Nephron (organoid): ENCODE data around the gene SORCS2.

Experiments used
- H3K27ac Mint-ChIP-seq, 3 experiments: 2 replicates each; pipeline ENCODE4 v1.8.0; 2020; ENCODE audit warnings: mixed read lengths in 3 of 3, mild to moderate bottlenecking in 2 of 3, moderate library complexity in 1 of 3
- H3K27me3 Mint-ChIP-seq: 2 replicates; pipeline ENCODE4 v1.8.0; 2021; ENCODE audit warnings: low read depth, mild to moderate bottlenecking, moderate library complexity, mixed read lengths
- H3K36me3 Mint-ChIP-seq: 2 replicates; pipeline ENCODE4 v1.8.0; 2020; ENCODE audit warnings: low read depth, mixed read lengths
- H3K4me1 Mint-ChIP-seq: 2 replicates; pipeline ENCODE4 v1.8.0; 2020; ENCODE audit warnings: mixed read lengths
- H3K4me3 Mint-ChIP-seq, 3 experiments: 2 replicates each; pipeline ENCODE4 v1.8.0; 2020; ENCODE audit warnings: mild to moderate bottlenecking in 3 of 3, mixed read lengths in 3 of 3, moderate library complexity in 2 of 3
- H3K9me3 Mint-ChIP-seq: 2 replicates; pipeline ENCODE4 v1.8.0; 2020; ENCODE audit warnings: mixed read lengths
- TF ChIP-seq, protein P1 (sequence below), 3 experiments: fragments of 200-600 bp; sonication (generic); IDR thresholded peaks; one replicate each; pipeline ENCODE4 v1.5.0; 2021; ENCODE audit warnings: antibody characterized with exemption in 3 of 3; ENCODE audit not compliant: unreplicated experiment in 3 of 3

The SORCS2 gene

DNA sequence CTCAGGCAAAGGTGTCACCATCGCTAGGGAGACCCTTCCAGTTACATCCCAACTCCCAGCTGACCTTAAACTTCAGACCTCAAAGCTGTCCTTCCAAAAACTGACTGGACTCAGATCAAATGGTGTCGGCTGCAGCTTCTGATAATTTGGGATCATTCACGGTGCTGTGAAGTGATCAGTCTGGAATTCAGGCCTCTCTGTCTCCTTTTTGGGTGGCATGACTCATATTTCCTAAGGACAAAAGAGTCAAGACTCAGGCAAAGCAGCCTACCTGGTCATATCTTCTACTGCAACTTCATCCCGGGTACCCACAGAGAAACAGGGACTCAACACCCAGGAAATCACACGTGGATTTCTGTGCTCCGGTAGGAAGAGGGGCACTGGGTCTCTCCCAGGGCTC, 87.6 kb downstream of the SORCS2 start:
- peak overlapping the region in 1 of 3 experiments; percentile 30 for H3K27ac Mint-ChIP-seq
- H3K4me1 Mint-ChIP-seq: peaks cover 82% of the 10 kb centered on the region
- TF ChIP-seq, protein P1, sequence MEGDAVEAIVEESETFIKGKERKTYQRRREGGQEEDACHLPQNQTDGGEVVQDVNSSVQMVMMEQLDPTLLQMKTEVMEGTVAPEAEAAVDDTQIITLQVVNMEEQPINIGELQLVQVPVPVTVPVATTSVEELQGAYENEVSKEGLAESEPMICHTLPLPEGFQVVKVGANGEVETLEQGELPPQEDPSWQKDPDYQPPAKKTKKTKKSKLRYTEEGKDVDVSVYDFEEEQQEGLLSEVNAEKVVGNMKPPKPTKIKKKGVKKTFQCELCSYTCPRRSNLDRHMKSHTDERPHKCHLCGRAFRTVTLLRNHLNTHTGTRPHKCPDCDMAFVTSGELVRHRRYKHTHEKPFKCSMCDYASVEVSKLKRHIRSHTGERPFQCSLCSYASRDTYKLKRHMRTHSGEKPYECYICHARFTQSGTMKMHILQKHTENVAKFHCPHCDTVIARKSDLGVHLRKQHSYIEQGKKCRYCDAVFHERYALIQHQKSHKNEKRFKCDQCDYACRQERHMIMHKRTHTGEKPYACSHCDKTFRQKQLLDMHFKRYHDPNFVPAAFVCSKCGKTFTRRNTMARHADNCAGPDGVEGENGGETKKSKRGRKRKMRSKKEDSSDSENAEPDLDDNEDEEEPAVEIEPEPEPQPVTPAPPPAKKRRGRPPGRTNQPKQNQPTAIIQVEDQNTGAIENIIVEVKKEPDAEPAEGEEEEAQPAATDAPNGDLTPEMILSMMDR (IDR thresholded peaks at IDR 0.05; ENCODE audit: unreplicated experiment in 3 of 3): no peak
- H3K36me3 Mint-ChIP-seq: no peaks in the 10 kb centered on the region
- peaks cover 18% of the 10 kb centered on the region for H3K27me3 Mint-ChIP-seq
- H3K9me3 Mint-ChIP-seq: no peaks in the 10 kb centered on the region
- no peak overlapping the region for H3K4me3 Mint-ChIP-seq

DNA sequence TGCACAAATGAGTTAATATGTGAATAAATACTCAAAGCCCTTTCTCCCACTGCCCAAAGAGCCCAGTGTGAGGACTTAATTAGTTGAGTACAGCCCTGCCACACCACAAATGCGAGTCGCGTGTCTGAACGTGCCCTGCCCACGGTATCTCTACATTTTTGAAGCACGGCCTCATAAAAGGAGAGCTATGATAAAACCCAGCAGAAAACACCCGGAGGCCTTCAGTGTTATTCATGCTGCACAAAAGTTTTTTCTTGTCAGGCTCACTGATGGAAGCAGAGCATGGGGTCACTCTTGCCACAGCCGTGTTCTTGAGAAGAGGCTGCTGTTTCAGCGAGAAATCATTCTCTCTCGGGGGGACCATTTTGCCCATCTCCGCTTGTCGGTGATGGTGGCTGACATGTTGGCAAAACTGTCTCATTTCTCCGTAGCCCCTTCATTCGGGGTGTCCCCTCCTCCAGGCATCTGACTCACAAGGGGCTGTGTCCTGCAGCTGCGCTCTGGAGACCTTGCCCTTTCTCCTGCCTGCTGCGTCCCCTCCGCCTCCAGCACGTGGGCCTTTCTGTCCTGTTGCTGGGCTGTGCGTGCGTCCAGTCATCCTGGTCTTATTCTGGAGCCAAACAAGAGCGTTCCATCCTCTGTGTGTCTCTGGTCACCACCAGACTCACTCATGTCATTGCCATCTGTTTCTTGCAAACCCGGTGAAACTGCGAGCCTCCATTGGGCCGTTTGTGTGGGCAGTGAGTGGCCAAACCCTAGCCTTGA, 88.8 kb downstream of the SORCS2 start:
- Mint-ChIP-seq H3K27me3 (peaks cover 25% of the 10 kb centered on the region), H3K36me3 (no peaks in the 10 kb centered on the region), H3K4me1 (peaks cover 81% of the 10 kb centered on the region), H3K27ac (no peak overlapping the region), H3K9me3 (no peaks in the 10 kb centered on the region), H3K4me3 (no peak overlapping the region)
- TF ChIP-seq, protein P1 (IDR thresholded peaks at IDR 0.05; ENCODE audit: unreplicated experiment in 3 of 3): no peak

DNA sequence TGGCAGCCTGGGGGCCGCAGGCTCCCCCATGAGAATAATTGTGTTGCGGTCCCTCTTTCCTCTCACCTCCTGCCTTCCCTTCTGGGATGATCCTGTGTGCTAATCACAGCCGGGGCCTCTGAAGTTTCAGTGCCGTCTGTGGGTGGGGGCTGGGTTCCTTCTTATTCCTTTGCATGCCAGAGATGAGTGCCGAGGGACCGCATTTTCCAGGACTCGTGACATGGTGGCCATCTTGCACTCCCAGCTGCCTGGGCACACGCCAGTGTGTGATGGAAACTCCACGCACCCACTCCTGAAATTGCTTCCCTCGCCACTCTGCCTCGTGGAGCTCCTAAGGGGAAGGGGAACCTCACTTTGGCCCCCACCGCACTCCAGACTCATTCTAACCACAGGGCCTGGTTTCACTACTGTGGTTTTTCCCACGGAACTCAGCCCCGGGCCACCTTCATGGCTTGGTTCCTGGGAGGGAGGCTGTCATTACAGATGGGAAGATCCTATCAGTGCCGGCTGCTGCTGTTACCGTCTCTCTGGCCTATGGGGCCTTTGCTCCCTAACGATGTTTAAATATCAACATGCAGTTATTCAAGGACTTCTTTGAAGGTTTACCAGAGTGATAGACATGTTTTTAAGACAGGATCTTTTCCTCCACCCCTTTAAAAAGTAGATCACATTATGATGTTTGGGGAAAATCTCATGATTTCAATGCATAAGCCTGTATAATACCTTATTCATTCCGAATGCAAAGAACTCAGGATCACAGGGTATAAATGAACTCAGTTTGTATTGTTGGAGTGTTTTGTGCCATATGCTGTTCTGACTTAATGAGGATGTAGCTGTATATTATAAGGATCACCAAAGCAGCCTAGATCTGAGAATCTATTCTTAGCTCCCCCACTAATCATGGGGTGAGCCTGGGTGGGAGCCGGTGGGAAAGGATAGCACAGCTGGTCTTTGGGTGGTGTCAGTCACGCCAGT, 89.6 kb downstream of the SORCS2 start:
- TF ChIP-seq, protein P1 (IDR thresholded peaks at IDR 0.05; ENCODE audit: unreplicated experiment in 3 of 3): no peak
- Mint-ChIP-seq H3K4me3 (peak overlapping the region in 1 of 3 experiments; percentile 50), H3K27me3 (peaks cover 26% of the 10 kb centered on the region), H3K4me1 (peaks cover 79% of the 10 kb centered on the region), H3K36me3 (no peaks in the 10 kb centered on the region), H3K27ac (peak overlapping the region in 2 of 3 experiments; percentile 67 to 70), H3K9me3 (no peaks in the 10 kb centered on the region)

DNA sequence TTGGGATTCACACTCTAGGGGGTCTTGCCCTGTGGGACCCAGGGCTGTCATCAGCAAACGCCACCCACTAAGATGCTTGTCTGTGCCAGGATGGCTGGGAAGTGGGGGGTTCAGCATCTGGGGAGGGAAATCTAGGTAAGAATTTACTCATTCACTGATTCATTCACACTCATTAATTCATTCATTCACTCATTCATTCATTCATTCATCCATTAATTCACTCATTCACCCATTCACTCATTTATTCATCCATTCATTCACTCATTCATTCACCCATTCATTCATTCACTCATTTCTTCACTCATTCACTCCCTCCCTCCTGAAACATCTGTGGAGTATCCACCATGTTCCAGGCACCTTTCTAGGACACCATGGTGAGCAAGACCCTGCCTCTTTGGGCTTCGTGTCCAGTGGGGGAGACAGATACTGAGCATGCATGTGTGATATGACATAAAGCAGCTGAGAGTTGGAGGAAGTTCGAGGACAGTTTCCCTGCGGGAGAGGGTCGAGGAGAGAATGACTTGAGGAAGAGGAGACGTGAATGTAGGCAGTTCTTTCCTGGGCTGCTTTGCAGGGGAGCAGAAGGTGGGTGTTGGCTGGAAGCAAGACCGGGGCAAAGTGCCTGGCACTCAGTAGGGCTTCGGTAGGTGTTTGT, 90.6 kb downstream of the SORCS2 start:
- TF ChIP-seq, protein P1 (IDR thresholded peaks at IDR 0.05; ENCODE audit: unreplicated experiment in 3 of 3): no peak
- Mint-ChIP-seq H3K27me3 (peaks cover 22% of the 10 kb centered on the region), H3K27ac (peak overlapping the region in 2 of 3 experiments; percentile 33 to 70), H3K4me3 (no peak overlapping the region), H3K4me1 (peaks cover 79% of the 10 kb centered on the region), H3K9me3 (no peaks in the 10 kb centered on the region), H3K36me3 (no peaks in the 10 kb centered on the region)

DNA sequence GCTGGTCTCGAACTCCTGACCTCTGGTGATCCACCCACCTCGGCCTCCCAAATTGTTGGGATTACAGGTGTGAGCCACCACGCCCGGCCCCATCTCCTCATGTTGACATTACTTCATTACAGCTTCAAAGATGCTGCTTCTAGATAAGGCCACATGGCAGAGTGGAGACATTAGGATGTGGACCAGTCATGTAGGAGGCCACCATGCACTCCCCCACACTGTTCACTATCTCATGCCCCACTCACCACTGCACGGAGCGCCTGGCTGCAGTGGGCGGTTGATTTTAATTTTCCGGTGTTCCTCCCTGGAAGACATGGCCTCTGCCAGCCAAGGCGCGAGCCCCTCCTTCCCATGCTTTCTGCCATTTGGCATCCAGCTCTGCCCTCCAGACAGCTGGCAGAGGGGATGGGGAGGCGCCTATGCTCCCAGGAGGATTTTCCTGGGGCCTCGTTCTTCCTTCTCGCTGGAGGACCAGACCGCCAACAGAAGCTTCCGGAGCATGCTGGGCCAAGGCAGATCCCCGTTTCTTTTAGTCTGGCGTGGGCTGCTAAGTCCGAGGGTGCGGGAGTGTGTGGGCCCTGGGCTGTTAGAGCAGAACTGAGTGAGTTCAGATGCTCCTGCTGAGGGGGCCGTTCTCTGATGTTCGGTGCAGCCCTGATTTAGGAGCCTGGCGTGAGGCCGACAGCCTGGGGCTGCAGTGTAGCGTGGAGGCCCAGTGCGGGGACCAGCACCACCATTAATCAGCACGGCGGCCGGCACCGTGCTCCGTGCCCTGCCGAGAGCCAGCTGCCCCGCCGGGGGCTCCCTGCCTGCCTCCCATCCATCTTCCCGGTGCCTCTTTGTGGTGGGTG, 93.1 kb downstream of the SORCS2 start:
- Mint-ChIP-seq H3K4me3 (peak overlapping the region in 1 of 3 experiments; percentile 47), H3K27me3 (peaks cover 23% of the 10 kb centered on the region), H3K27ac (peak overlapping the region; percentile 71 to 92 (median 88)), H3K36me3 (no peaks in the 10 kb centered on the region), H3K4me1 (peaks cover 63% of the 10 kb centered on the region), H3K9me3 (no peaks in the 10 kb centered on the region)
- TF ChIP-seq, protein P1 (IDR thresholded peaks at IDR 0.05; ENCODE audit: unreplicated experiment in 3 of 3): no peak
